Colonic mucosa (tissue), 4 donors: ENCODE results near the gene TRPC4. TPM values are rescaled to one million over a fixed set of nuclear protein-coding genes. Genes with fewer than 3 reads are reported as not detected.

Source experiments
- DNase-seq: peaks from one replicate; pipeline ENCODE4 v3.0.0-alpha.2; 2020
- H3K27ac ChIP-seq: fragments of 200-600 bp; one replicate; pipeline ENCODE4 v1.8.0; 2021
- H3K27me3 ChIP-seq: fragments of 200-600 bp; one replicate; pipeline ENCODE4 v1.8.0; 2021
- H3K36me3 ChIP-seq: fragments of 200-600 bp; one replicate; pipeline ENCODE4 v1.8.0; 2021
- H3K4me1 ChIP-seq: fragments of 200-600 bp; one replicate; pipeline ENCODE4 v1.8.0; 2021; ENCODE audit warnings: mild to moderate bottlenecking
- H3K4me3 ChIP-seq: fragments of 200-600 bp; one replicate; pipeline ENCODE4 v1.8.0; 2021
- H3K9ac ChIP-seq, 2 donors: one replicate each; pipeline ENCODE4 v1.7.0; 2013; ENCODE audit warnings: control low read depth in 2 of 2, low read depth in 2 of 2, low read length in 2 of 2
- H3K9me3 ChIP-seq: fragments of 200-600 bp; one replicate; pipeline ENCODE4 v1.8.0; 2021
- CTCF ChIP-seq: fragments of 200-600 bp; IDR thresholded peaks from one replicate; pipeline ENCODE4 v1.8.0; 2022; ENCODE audit warnings: antibody characterized with exemption, mild to moderate bottlenecking
- intact Hi-C: fragments of 100-400 bp; cut with DNase I; formaldehyde crosslinking; loops from one replicate; pipeline ENCODE4 v1.14.1; 2022
- total RNA-seq, 2 donors: library from RNA; stranded (reverse); fragmentation: NEBNext Ultra II Directional in 1 of 2; extraction: Animal tissue kit (Norgen Biotek cat#: 25700) in 1 of 2; gene quantifications; one replicate each; pipeline ENCODE4 v1.2.1, GENCODE V29; 2021
- donor health status: healthy.
- donor health status: DM: no; HTN: no; CAD: no.
- donor health status: DM: no; HTN: no; CAD: no.

The TRPC4 gene
- total RNA-seq, 2 donors from 2014 or later: 0.66 TPM; not detected in 1

- no peak for TF ChIP-seq CTCF
- Histone ChIP-seq H3K4me1 (no peaks in the 10 kb centered on the region), H3K27ac (no peak overlapping the region), H3K36me3 (no peaks in the 10 kb centered on the region), H3K27me3 (no peaks in the 10 kb centered on the region), H3K9ac (no peak overlapping the region), H3K4me3 (no peak overlapping the region), H3K9me3 (no peaks in the 10 kb centered on the region)
- no peak for DNase-seq
- intact Hi-C loops: no loop called here
These were observed 100.0 kb downstream of the TRPC4 start for GRCh38 chr13:37769545-37769944.

- H3K9me3 ChIP-seq: no peaks in the 10 kb centered on the region
- intact Hi-C loops: no loop called here
- H3K27ac ChIP-seq: no peak overlapping the region
- no peak for TF ChIP-seq CTCF
- no peaks in the 10 kb centered on the region for H3K36me3 ChIP-seq
- no peak overlapping the region for H3K4me3 ChIP-seq
- no peak for DNase-seq
- no peaks in the 10 kb centered on the region for H3K4me1 ChIP-seq
- H3K27me3 ChIP-seq: no peaks in the 10 kb centered on the region
- H3K9ac ChIP-seq: no peak overlapping the region
These were observed 100.5 kb downstream of the TRPC4 start for GRCh38 chr13:37769078-37769477.

GRCh38 chr13:37766502-37766901 lies 103.1 kb downstream of the TRPC4 start:
- no peaks in the 10 kb centered on the region for H3K9me3 ChIP-seq
- intact Hi-C loops: no loop called here

GRCh38 chr13:37755349-37755748 lies 114.2 kb downstream of the TRPC4 start:
- Histone ChIP-seq H3K9me3 (no peaks in the 10 kb centered on the region), H3K4me1 (no peaks in the 10 kb centered on the region), H3K36me3 (no peaks in the 10 kb centered on the region), H3K27me3 (no peaks in the 10 kb centered on the region), H3K27ac (no peak overlapping the region), H3K4me3 (no peak overlapping the region), H3K9ac (no peak overlapping the region)
- no peak for DNase-seq
- intact Hi-C loops: no loop called here
- TF ChIP-seq CTCF: no peak

More at GRCh38 chr13:37766502-37766901, 103.1 kb downstream of the TRPC4 start:
- H3K27ac ChIP-seq: no peak overlapping the region
- H3K4me3 ChIP-seq: no peak overlapping the region
- H3K27me3 ChIP-seq: no peaks in the 10 kb centered on the region
- no peak for TF ChIP-seq CTCF
- no peak overlapping the region for H3K9ac ChIP-seq
- DNase-seq: no peak
- no peaks in the 10 kb centered on the region for H3K4me1 ChIP-seq
- H3K36me3 ChIP-seq: no peaks in the 10 kb centered on the region

- intact Hi-C loops: no loop called here
- no peak for DNase-seq
- no peak overlapping the region for H3K4me3 ChIP-seq
- TF ChIP-seq CTCF: no peak
- no peak overlapping the region for H3K27ac ChIP-seq
- no peaks in the 10 kb centered on the region for H3K36me3 ChIP-seq
- no peaks in the 10 kb centered on the region for H3K4me1 ChIP-seq
- H3K9me3 ChIP-seq: no peaks in the 10 kb centered on the region
- H3K9ac ChIP-seq: no peak overlapping the region
- H3K27me3 ChIP-seq: no peaks in the 10 kb centered on the region
These were observed 115.8 kb downstream of the TRPC4 start for GRCh38 chr13:37753776-37754175.

- no peak for DNase-seq
- no peak overlapping the region for H3K9ac ChIP-seq
- no peaks in the 10 kb centered on the region for H3K9me3 ChIP-seq
- no peaks in the 10 kb centered on the region for H3K27me3 ChIP-seq
- intact Hi-C loops: no loop called here
- H3K36me3 ChIP-seq: no peaks in the 10 kb centered on the region
- H3K27ac ChIP-seq: no peak overlapping the region
- H3K4me1 ChIP-seq: no peaks in the 10 kb centered on the region
- H3K4me3 ChIP-seq: no peak overlapping the region
- TF ChIP-seq CTCF: no peak
These were observed 117.4 kb downstream of the TRPC4 start for GRCh38 chr13:37752146-37752545.
